GM23338 (cell line): Measurements from ENCODE around the gene TBC1D5. TPM values are rescaled to one million over a fixed set of nuclear protein-coding genes. Genes with fewer than 3 reads are reported as not detected.
A peak's percentile ranks its signal among the peaks of the same experiment; 100 is the strongest.

Source experiments
- ATAC-seq: fragments of 200-7000 bp; cut with Tn5 transposase; 3 replicates; pipeline ENCODE4 v1.9.1; 2020
- DNase-seq: peaks from one replicate; pipeline ENCODE4 v3.0.0-alpha.2; 2015; ENCODE audit warnings: low spot score
- H2AFZ ChIP-seq: fragments of 200-600 bp; sonication (generic); 2 replicates; pipeline ENCODE4 v1.8.0; 2016; ENCODE audit warnings: antibody characterized with exemption, mild to moderate bottlenecking, moderate library complexity
- H3F3A ChIP-seq: fragments of 200-600 bp; sonication (generic); replicated peaks from 2 replicates; pipeline ENCODE4 v1.8.0; 2017; ENCODE audit warnings: antibody characterized with exemption, mixed run types, low read depth
- H3K27ac ChIP-seq: fragments of 200-600 bp; sonication (generic); 2 replicates; pipeline ENCODE4 v1.6.1; 2016; ENCODE audit warnings: low read depth
- H3K27me3 ChIP-seq: fragments of 200-600 bp; sonication (generic); 2 replicates; pipeline ENCODE4 v1.8.0; 2016; ENCODE audit warnings: mild to moderate bottlenecking, mixed run types, moderate library complexity; ENCODE audit not compliant: insufficient read depth
- H3K36me3 ChIP-seq: fragments of 200-600 bp; sonication (generic); 2 replicates; pipeline ENCODE4 v1.8.0; 2016; ENCODE audit warnings: mild to moderate bottlenecking; ENCODE audit not compliant: insufficient read depth
- H3K4me1 ChIP-seq: fragments of 200-600 bp; sonication (generic); 2 replicates; pipeline ENCODE4 v1.8.0; 2016; ENCODE audit warnings: mild to moderate bottlenecking, moderate library complexity; ENCODE audit not compliant: insufficient read depth
- H3K4me2 ChIP-seq: fragments of 200-600 bp; sonication (generic); 2 replicates; pipeline ENCODE4 v1.7.1; 2017; ENCODE audit warnings: mixed run types
- H3K4me3 ChIP-seq: fragments of 200-600 bp; sonication (generic); 2 replicates; pipeline ENCODE4 v1.6.1; 2016; ENCODE audit warnings: mixed run types
- H3K79me2 ChIP-seq: fragments of 200-600 bp; sonication (generic); replicated peaks from 2 replicates; pipeline ENCODE4 v1.8.0; 2017; ENCODE audit warnings: mild to moderate bottlenecking; ENCODE audit not compliant: insufficient read depth
- H3K9me2 ChIP-seq: fragments of 200-600 bp; sonication (generic); 2 replicates; pipeline ENCODE4 v1.8.0; 2017; ENCODE audit not compliant: insufficient read depth
- H4K20me1 ChIP-seq: fragments of 200-600 bp; sonication (generic); replicated peaks from 2 replicates; pipeline ENCODE4 v1.8.0; 2017; ENCODE audit warnings: mild to moderate bottlenecking; ENCODE audit not compliant: insufficient read depth
- H3K27ac Mint-ChIP-seq: 2 replicates; pipeline ENCODE4 v1.8.0; 2020; ENCODE audit warnings: inconsistent platforms, mild to moderate bottlenecking, moderate library complexity, mixed read lengths
- H3K27me3 Mint-ChIP-seq: 3 replicates; pipeline ENCODE4 v1.8.0; 2022; ENCODE audit warnings: low read depth, mild to moderate bottlenecking, moderate library complexity, mixed read lengths, inconsistent platforms; ENCODE audit not compliant: insufficient read depth, poor library complexity
- H3K36me3 Mint-ChIP-seq: 3 replicates; pipeline ENCODE4 v1.8.0; 2021; ENCODE audit warnings: low read depth, mild to moderate bottlenecking, inconsistent platforms, moderate library complexity, mixed read lengths
- H3K4me1 Mint-ChIP-seq: 3 replicates; pipeline ENCODE4 v1.8.0; 2020; ENCODE audit warnings: mild to moderate bottlenecking, inconsistent platforms, mixed read lengths
- H3K4me3 Mint-ChIP-seq: 3 replicates; pipeline ENCODE4 v1.8.0; 2021; ENCODE audit warnings: moderate library complexity, mild to moderate bottlenecking, inconsistent platforms, mixed read lengths
- H3K9me3 Mint-ChIP-seq: 3 replicates; pipeline ENCODE4 v1.8.0; 2020; ENCODE audit warnings: moderate library complexity, mild to moderate bottlenecking, inconsistent platforms, mixed read lengths
- CREB1 ChIP-seq: fragments of 250-450 bp; sonication (Bioruptor Pico); IDR thresholded peaks from 2 replicates; pipeline ENCODE4 v1.5.0; 2020; ENCODE audit warnings: low read depth, mild to moderate bottlenecking, moderate library complexity
- CTCF ChIP-seq, 2 experiments: fragments of 200-600 bp in 1 of 2; sonication (generic) in 1 of 2; conservative IDR thresholded peaks; 2 replicates each; pipeline versions ENCODE4 v1.5.1 to v1.6.1; 2016 to 2017; ENCODE audit warnings: antibody characterized with exemption in 2 of 2, low read depth in 2 of 2, mild to moderate bottlenecking in 2 of 2, moderate library complexity in 1 of 2
- EZH2phosphoT487 ChIP-seq: fragments of 200-600 bp; sonication (generic); IDR thresholded peaks from one replicate; pipeline ENCODE4 v1.8.1; 2018; ENCODE audit warnings: antibody characterized with exemption; ENCODE audit not compliant: unreplicated experiment
- POLR2AphosphoS5 ChIP-seq: IDR thresholded peaks from 2 replicates; pipeline ENCODE4 v1.6.1; 2016; ENCODE audit warnings: antibody characterized with exemption, low read depth
- ZNF114 ChIP-seq: fragments of 250-450 bp; sonication (Bioruptor Pico); IDR thresholded peaks from 2 replicates; pipeline ENCODE4 v1.5.0; 2020; ENCODE audit warnings: mild to moderate bottlenecking, moderate library complexity
- ZNF331 ChIP-seq: fragments of 250-450 bp; sonication (Bioruptor Pico); IDR thresholded peaks from 2 replicates; pipeline ENCODE4 v1.5.0; 2020; ENCODE audit warnings: low read depth, mild to moderate bottlenecking, moderate library complexity
- long read RNA-seq: library from polyadenylated mRNA; unstranded; transcript quantifications from one replicate; pipeline ENCODE4 v2.0.0, GENCODE V29; 2020; ENCODE audit not compliant: unreplicated experiment
- polyA plus RNA-seq: library from polyadenylated mRNA; unstranded; fragments of >200 nt; fragmentation: Nextera tagmentation; extraction: Ambion mirVana; gene quantifications from 2 replicates; pipeline ENCODE4 v1.2.1, GENCODE V29; 2016
- total RNA-seq: library from RNA; depleted of rRNA; stranded (reverse); fragments of >200 nt; shearing (Covaris generic); gene quantifications from 2 replicates; pipeline ENCODE4 v1.2.3, GENCODE V29; 2014; rRNA removed
- TF ChIP-seq, protein P1 (sequence below): fragments of 250-450 bp; sonication (Bioruptor Pico); IDR thresholded peaks from 2 replicates; pipeline ENCODE4 v1.5.0; 2020; ENCODE audit warnings: mild to moderate bottlenecking, moderate library complexity

The TBC1D5 gene
- 45.0 and 48.1 TPM in 2 replicates for total RNA-seq
- 16.9 and 21.8 TPM in 2 replicates for polyA plus RNA-seq
- long read RNA-seq, partial matches to known transcripts: 0 of 9 reads
- long read RNA-seq, other reads (novel, unspliced or antisense): 9 of 9 reads

DNA sequence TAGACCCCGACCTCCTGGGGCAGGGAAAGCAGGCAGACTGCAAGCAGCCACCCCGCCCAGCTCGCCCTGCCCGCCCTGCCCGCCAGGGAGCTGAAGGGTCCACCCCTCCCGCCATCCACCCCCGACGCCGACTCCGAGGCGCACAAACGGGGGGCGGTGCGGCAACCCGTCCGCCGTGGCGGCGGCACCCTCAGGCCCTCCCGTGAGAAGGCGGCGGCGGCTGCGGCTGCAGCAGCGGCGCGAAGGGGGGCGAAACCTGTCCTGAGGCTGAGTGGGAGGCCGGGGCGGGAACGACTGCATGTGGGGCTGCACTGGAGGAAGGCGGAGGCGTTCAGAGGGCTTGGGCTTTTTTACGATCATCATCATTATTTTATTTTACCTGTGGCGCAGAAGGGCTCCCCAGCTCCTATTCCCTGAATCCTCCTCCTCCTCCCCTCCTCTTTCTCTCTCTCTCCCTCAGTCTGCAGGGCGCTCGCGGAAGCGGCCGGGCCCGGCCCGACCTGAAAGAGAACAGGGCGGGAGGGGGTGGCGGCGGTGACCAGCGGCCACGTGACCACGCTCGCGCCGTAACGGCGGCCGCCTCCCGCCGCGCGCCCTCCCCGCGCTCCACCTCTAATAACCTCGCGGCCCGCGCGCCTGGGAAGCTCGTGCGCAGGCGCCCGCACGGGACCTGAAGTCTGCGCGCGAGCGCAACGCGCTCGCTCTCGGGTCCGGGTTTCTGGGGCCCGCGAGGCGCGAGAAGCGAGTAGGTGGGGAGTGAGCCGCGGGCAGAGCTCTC is at the start of gene TBC1D5:
TBC1D5 (minus strand) TSS at position 530 of the 778 bp plus-strand sequence. CDS start 234,061 bp downstream, outside the sequence.
- Mint-ChIP-seq H3K9me3 (no peaks in the 10 kb centered on the region), H3K4me3 (peak within 1 kb of the TSS; percentile 95), H3K36me3 (0 out of 3 replicates have a peak, but pooled peaks cover 3% of the 10 kb centered on the region), H3K27me3 (peaks cover 6% of the 10 kb centered on the region), H3K4me1 (peaks cover 34% of the 10 kb centered on the region), H3K27ac (peak within 1 kb of the TSS; percentile 99)
- Histone ChIP-seq H4K20me1 (no peaks in the 10 kb centered on the region), H3K27ac (peak within 1 kb of the TSS; percentile 100), H2AFZ (peak within 1 kb of the TSS; percentile 96), H3K9me2 (no peaks in the 10 kb centered on the region; the same call in 1 of the 2 replicates), H3K79me2 (peaks cover 37% of the 10 kb centered on the region), H3F3A (peaks cover 10% of the 10 kb centered on the region), H3K4me1 (peaks cover 36% of the 10 kb centered on the region), H3K4me3 (peak within 1 kb of the TSS; percentile 88), H3K36me3 (no peaks in the 10 kb centered on the region), H3K4me2 (peak within 1 kb of the TSS; percentile 96), H3K27me3 (no peaks in the 10 kb centered on the region)
- TF ChIP-seq CREB1 (CRISPR knock-in tag) (peak; percentile 64), POLR2AphosphoS5 (peak; percentile 71), CTCF (conservative IDR thresholded peaks at IDR 0.05; ENCODE audit: low read depth in 2 of 2) (no peak), ZNF331 (CRISPR knock-in tag) (no peak), EZH2phosphoT487 (no peak), ZNF114 (no peak)
- TF ChIP-seq, protein P1, sequence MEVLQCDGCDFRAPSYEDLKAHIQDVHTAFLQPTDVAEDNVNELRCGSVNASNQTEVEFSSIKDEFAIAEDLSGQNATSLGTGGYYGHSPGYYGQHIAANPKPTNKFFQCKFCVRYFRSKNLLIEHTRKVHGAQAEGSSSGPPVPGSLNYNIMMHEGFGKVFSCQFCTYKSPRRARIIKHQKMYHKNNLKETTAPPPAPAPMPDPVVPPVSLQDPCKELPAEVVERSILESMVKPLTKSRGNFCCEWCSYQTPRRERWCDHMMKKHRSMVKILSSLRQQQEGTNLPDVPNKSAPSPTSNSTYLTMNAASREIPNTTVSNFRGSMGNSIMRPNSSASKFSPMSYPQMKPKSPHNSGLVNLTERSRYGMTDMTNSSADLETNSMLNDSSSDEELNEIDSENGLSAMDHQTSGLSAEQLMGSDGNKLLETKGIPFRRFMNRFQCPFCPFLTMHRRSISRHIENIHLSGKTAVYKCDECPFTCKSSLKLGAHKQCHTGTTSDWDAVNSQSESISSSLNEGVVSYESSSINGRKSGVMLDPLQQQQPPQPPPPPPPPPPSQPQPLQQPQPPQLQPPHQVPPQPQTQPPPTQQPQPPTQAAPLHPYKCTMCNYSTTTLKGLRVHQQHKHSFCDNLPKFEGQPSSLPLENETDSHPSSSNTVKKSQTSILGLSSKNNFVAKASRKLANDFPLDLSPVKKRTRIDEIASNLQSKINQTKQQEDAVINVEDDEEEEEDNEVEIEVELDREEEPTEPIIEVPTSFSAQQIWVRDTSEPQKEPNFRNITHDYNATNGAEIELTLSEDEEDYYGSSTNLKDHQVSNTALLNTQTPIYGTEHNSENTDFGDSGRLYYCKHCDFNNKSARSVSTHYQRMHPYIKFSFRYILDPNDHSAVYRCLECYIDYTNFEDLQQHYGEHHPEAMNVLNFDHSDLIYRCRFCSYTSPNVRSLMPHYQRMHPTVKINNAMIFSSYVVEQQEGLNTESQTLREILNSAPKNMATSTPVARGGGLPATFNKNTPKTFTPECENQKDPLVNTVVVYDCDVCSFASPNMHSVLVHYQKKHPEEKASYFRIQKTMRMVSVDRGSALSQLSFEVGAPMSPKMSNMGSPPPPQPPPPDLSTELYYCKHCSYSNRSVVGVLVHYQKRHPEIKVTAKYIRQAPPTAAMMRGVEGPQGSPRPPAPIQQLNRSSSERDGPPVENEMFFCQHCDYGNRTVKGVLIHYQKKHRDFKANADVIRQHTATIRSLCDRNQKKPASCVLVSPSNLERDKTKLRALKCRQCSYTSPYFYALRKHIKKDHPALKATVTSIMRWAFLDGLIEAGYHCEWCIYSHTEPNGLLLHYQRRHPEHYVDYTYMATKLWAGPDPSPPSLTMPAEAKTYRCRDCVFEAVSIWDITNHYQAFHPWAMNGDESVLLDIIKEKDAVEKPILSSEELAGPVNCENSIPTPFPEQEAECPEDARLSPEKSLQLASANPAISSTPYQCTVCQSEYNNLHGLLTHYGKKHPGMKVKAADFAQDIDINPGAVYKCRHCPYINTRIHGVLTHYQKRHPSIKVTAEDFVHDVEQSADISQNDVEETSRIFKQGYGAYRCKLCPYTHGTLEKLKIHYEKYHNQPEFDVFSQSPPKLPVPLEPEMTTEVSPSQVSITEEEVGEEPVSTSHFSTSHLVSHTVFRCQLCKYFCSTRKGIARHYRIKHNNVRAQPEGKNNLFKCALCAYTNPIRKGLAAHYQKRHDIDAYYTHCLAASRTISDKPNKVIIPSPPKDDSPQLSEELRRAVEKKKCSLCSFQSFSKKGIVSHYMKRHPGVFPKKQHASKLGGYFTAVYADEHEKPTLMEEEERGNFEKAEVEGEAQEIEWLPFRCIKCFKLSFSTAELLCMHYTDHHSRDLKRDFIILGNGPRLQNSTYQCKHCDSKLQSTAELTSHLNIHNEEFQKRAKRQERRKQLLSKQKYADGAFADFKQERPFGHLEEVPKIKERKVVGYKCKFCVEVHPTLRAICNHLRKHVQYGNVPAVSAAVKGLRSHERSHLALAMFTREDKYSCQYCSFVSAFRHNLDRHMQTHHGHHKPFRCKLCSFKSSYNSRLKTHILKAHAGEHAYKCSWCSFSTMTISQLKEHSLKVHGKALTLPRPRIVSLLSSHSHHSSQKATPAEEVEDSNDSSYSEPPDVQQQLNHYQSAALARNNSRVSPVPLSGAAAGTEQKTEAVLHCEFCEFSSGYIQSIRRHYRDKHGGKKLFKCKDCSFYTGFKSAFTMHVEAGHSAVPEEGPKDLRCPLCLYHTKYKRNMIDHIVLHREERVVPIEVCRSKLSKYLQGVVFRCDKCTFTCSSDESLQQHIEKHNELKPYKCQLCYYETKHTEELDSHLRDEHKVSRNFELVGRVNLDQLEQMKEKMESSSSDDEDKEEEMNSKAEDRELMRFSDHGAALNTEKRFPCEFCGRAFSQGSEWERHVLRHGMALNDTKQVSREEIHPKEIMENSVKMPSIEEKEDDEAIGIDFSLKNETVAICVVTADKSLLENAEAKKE (CRISPR knock-in tag): no peak
- ATAC-seq (peak; percentile 87), DNase-seq (peak; percentile 95)
